ENCODE measurements around the gene PCSK6.

PCSK6 gene

GRCh38 chr15:101368861-101369642 lies 120.5 kb downstream of the PCSK6 start:
- H3K4me1 ChIP-seq (ENCODE audit: insufficient read depth, low read length, poor library complexity, severe bottlenecking) = no peaks in the 10 kb centered on the region
- no peak overlapping the region for H2AFZ ChIP-seq (ENCODE audit: low read length)
- H3K4me3 ChIP-seq (ENCODE audit: low read length, poor library complexity, severe bottlenecking) = no peak overlapping the region
- H3K79me2 ChIP-seq (ENCODE audit: insufficient read depth, low read length) = no peaks in the 10 kb centered on the region
- H3F3A ChIP-seq (ENCODE audit: low read depth) = no peaks in the 10 kb centered on the region
- no peak overlapping the region for H3K4me2 ChIP-seq (ENCODE audit: low read depth, low read length, poor library complexity, severe bottlenecking)
- H3K36me3 ChIP-seq (ENCODE audit: insufficient read depth, low read length) = no peaks in the 10 kb centered on the region
- no peaks in the 10 kb centered on the region for H3K27me3 ChIP-seq (ENCODE audit: insufficient read depth, low read length, poor library complexity, severe bottlenecking)
- no peaks in the 10 kb centered on the region for H4K20me1 ChIP-seq (ENCODE audit: insufficient read depth, low read length, poor library complexity, severe bottlenecking)
- H3K9me2 ChIP-seq (replicated peaks; ENCODE audit: low read depth, low read length) = no peaks in the 10 kb centered on the region
- H3K9ac ChIP-seq (ENCODE audit: low read depth, low read length, poor library complexity, severe bottlenecking) = no peak overlapping the region
- H3K9me3 ChIP-seq (ENCODE audit: insufficient read depth, low read depth, low read length) = no peaks in the 10 kb centered on the region
- TF ChIP-seq, protein P1, sequence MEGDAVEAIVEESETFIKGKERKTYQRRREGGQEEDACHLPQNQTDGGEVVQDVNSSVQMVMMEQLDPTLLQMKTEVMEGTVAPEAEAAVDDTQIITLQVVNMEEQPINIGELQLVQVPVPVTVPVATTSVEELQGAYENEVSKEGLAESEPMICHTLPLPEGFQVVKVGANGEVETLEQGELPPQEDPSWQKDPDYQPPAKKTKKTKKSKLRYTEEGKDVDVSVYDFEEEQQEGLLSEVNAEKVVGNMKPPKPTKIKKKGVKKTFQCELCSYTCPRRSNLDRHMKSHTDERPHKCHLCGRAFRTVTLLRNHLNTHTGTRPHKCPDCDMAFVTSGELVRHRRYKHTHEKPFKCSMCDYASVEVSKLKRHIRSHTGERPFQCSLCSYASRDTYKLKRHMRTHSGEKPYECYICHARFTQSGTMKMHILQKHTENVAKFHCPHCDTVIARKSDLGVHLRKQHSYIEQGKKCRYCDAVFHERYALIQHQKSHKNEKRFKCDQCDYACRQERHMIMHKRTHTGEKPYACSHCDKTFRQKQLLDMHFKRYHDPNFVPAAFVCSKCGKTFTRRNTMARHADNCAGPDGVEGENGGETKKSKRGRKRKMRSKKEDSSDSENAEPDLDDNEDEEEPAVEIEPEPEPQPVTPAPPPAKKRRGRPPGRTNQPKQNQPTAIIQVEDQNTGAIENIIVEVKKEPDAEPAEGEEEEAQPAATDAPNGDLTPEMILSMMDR (conservative IDR thresholded peaks at IDR 0.05; ENCODE audit: low read length) = no peak
- no peak for TF ChIP-seq EZH2phosphoT487 (IDR thresholded peaks at IDR 0.05; ENCODE audit: borderline replicate concordance)

DNA sequence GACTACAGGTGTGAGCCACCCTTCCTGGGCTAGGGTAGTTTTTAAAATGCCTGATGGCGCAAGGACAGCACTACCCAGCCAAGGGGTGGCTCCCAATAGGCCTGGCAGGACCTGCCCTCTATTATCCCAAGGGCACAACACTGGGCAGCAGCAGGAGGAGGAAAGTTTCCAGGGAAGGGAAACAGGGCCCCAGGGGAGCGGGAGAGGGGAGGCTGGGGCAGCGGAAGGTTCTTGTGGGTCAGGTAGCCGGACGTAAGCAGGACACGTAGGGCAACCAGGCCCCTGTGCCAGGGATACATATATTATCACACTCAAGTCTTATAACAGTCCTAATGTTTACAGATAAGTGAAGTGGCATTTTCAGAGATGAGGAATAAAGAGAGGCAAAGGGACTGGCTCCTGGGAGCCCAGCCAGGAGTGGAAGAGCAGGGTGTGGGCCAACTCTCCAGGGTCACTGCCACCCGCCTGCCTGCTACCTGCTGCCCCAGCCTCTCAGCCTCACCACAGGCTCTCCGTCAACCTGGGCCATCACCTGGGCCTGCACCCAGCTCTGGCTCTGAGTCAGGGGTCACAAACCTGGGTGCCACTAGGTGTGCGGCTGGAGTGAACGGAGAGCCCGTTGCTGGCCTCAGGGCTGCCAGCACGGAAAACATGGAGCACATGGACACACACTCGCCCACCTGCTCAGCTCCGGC lies 121.3 kb downstream of the PCSK6 start:
- Histone ChIP-seq H3K9me3 (ENCODE audit: insufficient read depth, low read depth, low read length) (no peaks in the 10 kb centered on the region), H3K27me3 (ENCODE audit: insufficient read depth, low read length, poor library complexity, severe bottlenecking) (no peaks in the 10 kb centered on the region), H3K4me1 (ENCODE audit: insufficient read depth, low read length, poor library complexity, severe bottlenecking) (no peaks in the 10 kb centered on the region), H3K4me2 (ENCODE audit: low read depth, low read length, poor library complexity, severe bottlenecking) (no peak overlapping the region), H3K36me3 (ENCODE audit: insufficient read depth, low read length) (no peaks in the 10 kb centered on the region), H3F3A (ENCODE audit: low read depth) (no peaks in the 10 kb centered on the region), H4K20me1 (ENCODE audit: insufficient read depth, low read length, poor library complexity, severe bottlenecking) (no peaks in the 10 kb centered on the region), H3K79me2 (ENCODE audit: insufficient read depth, low read length) (no peaks in the 10 kb centered on the region), H2AFZ (ENCODE audit: low read length) (no peak overlapping the region), H3K9ac (ENCODE audit: low read depth, low read length, poor library complexity, severe bottlenecking) (no peak overlapping the region), H3K9me2 (replicated peaks; ENCODE audit: low read depth, low read length) (no peaks in the 10 kb centered on the region), H3K4me3 (ENCODE audit: low read length, poor library complexity, severe bottlenecking) (no peak overlapping the region)
- no peak for TF ChIP-seq EZH2phosphoT487 (IDR thresholded peaks at IDR 0.05; ENCODE audit: borderline replicate concordance)
- TF ChIP-seq, protein P1 (conservative IDR thresholded peaks at IDR 0.05; ENCODE audit: low read length) = no peak

GRCh38 chr15:101366853-101367252 lies 122.7 kb downstream of the PCSK6 start:
- Histone ChIP-seq H3K4me2 (ENCODE audit: low read depth, low read length, poor library complexity, severe bottlenecking) (no peak overlapping the region), H3K4me3 (ENCODE audit: low read length, poor library complexity, severe bottlenecking) (no peak overlapping the region), H3K9ac (ENCODE audit: low read depth, low read length, poor library complexity, severe bottlenecking) (no peak overlapping the region), H3K79me2 (ENCODE audit: insufficient read depth, low read length) (no peaks in the 10 kb centered on the region), H2AFZ (ENCODE audit: low read length) (no peak overlapping the region), H3K27me3 (ENCODE audit: insufficient read depth, low read length, poor library complexity, severe bottlenecking) (no peaks in the 10 kb centered on the region), H4K20me1 (ENCODE audit: insufficient read depth, low read length, poor library complexity, severe bottlenecking) (no peaks in the 10 kb centered on the region), H3F3A (ENCODE audit: low read depth) (no peaks in the 10 kb centered on the region), H3K9me2 (replicated peaks; ENCODE audit: low read depth, low read length) (no peaks in the 10 kb centered on the region), H3K9me3 (ENCODE audit: insufficient read depth, low read depth, low read length) (peaks cover 3% of the 10 kb centered on the region; the same call in 1 of the 2 replicates), H3K36me3 (ENCODE audit: insufficient read depth, low read length) (no peaks in the 10 kb centered on the region), H3K4me1 (ENCODE audit: insufficient read depth, low read length, poor library complexity, severe bottlenecking) (no peaks in the 10 kb centered on the region)
- no peak for TF ChIP-seq EZH2phosphoT487 (IDR thresholded peaks at IDR 0.05; ENCODE audit: borderline replicate concordance)
- TF ChIP-seq, protein P1 (conservative IDR thresholded peaks at IDR 0.05; ENCODE audit: low read length) = no peak
